GM18951 (cell line): ENCODE measurements around the gene SEPHS1.

Source experiments
- POLR2A ChIP-seq: IDR thresholded peaks from 4 replicates; pipeline ENCODE4 v1.6.1; 2011; ENCODE audit warnings: mild to moderate bottlenecking; ENCODE audit not compliant: insufficient read length, insufficient read depth; ENCODE audit errors: extremely low read depth
- in situ Hi-C: fragments of 300-500 bp; cut with MboI; formaldehyde crosslinking; loops from one replicate; pipeline ENCODE4 v1.12.0; 2022; ENCODE audit warnings: low sequenced_read_pairs, mixed read lengths, inconsistent platforms; ENCODE audit not compliant: unreplicated experiment

The SEPHS1 gene

DNA sequence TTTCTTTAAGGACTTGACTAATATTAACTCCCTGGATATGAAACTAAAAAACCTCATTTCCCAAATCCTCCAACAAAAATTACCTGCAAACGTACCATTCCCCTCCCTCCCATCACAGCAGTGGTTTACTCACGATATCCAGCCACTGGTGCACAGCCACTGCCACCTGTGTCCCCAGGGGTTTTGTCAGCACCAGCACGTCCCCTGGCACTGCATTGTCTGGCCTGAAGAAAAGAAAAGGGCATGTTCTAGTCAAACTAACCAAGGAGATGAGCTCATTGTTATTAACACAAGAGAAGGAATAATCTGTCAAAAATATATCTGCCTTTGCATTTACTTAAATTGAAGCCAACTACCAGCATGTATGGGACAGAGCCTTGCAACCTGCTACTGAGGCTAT lies 18.5 kb downstream of the SEPHS1 start:
- in situ Hi-C loops: no loop called here
- no peak for TF ChIP-seq POLR2A

DNA sequence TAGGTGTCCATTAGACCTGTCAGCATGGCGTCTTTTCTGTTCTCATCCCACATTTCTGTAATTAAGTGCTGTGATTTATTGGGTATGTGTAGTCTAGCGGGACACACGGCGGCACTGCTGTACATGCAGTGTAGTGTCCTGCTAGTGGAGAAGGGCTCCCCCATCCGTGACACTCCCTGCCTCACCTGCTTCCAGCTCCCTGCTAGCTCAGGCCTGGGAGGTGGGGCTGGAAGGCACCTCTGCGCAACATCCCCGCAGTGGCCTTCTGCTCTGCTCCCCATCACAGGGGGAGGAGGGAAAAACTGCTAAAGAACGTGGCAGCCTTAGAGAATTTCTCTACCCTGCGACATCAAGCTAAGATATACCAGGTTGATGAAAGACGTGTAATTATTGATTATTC lies 19.5 kb downstream of the SEPHS1 start:
- no peak for TF ChIP-seq POLR2A
- in situ Hi-C loops: no loop called here

DNA sequence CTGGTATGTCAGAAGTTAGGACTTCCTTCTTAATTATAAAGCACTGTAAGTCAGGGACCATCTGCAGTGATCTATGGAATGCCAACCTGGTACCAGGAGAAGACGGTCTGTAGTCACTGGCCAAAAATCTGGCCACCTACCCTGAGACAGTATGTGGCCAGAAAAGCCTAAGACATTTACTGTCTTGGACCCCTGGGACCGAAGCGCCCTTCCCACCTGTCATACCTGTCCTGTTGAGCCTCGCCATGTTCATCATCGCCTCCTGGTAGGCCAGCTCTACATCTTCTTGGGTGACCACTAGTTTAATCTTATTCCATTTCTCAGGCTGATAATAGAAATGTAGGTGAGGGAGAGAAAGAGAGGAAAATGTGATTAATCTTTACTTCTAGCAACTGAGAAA lies 20.0 kb downstream of the SEPHS1 start:
- in situ Hi-C loops: no loop called here
- no peak for TF ChIP-seq POLR2A

DNA sequence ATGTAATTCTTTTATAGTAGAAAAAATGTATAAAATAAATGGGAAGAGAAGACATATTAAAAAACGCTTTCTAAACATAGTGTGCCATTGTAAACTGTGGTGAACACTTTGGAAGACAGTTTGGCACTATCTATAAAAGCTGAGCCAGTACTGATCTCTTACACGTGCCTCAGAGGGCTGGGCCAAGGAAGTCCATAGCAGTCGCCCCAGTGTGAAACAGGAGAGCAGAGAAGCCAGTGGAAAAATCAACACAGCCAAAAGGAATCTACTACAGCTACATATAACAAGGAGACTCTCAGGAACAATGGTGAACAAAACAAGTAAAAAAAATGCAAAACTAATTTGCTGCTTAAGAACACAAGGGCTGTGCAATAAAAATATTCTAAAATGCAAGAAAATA lies 20.6 kb downstream of the SEPHS1 start:
- in situ Hi-C loops: no loop called here
- TF ChIP-seq POLR2A: no peak

DNA sequence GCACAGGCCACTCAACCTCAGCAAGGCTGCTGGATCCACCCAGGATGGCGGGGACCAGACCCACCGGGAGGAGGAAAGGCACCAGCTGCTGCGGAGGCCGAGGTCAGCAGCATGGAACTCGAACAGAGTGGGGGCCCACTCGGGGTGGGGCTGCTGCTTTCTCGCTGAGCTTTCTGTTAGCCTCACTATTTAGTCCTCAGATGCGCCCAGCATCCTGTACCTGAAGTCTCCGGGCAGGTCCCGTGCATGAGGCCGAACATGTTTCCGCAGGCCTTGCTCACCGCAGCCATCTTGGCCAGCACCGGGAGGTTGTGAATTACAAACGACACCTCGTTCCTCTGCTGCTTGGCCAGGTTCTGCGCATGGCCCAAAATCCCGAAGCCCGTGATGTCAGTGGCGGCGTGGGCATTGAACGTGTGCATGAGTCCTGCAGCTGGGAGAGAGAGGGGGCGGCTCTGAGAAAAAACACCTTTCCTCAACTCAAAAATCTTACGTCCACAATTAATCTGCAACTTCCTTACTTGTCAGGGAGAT lies 25.4 kb downstream of the SEPHS1 start:
- in situ Hi-C loops: no loop called here
- TF ChIP-seq POLR2A: no peak

DNA sequence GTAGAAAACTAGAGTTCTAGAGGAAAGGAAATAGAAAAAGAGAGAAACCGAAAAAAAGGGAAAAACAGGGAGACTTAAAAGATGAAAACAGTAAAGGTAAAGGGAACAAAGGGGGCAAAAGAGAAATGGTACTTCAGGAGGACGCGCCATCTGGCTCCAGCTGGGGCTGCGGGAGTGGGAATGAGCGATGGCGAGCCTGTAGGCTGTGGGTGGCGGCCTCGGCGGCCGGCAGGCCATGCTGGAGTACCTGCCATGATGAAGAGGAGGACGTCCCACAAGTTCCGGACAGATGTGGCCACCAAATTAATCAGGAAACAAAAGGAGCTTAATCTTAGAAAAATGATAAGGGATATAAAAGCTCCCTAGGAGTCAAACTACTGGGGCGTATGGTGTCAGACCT lies 26.5 kb downstream of the SEPHS1 start:
- in situ Hi-C loops: no loop called here
- TF ChIP-seq POLR2A: no peak

DNA sequence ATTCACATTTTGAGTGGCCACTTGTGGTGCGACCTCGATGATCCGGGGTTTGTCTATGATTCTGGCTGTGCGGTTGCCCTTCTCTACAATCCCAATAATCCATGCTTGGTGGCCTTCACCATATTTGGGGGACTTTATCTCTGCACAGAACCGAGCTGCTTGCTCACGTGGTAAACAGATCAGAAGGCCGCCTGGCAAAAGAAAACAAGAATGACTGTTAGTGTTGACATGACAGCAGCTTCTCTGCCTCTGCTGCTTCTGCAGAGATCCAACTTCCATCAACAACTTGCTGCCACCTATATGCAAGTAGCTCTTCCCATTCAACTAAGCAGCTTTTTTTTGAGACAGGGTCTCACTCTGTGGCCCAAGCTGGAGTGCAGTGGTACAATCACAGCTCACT lies 28.9 kb downstream of the SEPHS1 start:
- in situ Hi-C loops: no loop called here
- TF ChIP-seq POLR2A: no peak

DNA sequence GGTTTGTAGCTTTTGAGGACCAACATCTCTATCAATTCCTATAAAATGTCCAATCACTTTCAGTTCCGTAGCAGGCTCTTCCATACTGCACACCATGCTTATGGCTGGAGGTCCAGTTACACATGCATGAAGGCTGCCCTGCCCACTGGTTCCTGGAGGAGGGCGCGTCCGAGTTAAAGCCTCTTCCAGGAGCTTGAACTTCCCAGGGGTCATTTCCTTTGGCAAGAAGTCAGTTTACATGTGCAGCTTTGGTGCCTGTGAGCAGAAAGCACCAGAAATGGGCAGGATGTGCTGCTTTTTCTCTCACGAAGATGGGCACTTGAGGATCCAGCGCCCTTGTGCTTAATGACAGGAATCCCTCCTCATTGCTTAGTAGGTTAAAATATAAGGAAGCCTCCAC lies 30.6 kb downstream of the SEPHS1 start:
- in situ Hi-C loops: no loop called here
- no peak for TF ChIP-seq POLR2A

DNA sequence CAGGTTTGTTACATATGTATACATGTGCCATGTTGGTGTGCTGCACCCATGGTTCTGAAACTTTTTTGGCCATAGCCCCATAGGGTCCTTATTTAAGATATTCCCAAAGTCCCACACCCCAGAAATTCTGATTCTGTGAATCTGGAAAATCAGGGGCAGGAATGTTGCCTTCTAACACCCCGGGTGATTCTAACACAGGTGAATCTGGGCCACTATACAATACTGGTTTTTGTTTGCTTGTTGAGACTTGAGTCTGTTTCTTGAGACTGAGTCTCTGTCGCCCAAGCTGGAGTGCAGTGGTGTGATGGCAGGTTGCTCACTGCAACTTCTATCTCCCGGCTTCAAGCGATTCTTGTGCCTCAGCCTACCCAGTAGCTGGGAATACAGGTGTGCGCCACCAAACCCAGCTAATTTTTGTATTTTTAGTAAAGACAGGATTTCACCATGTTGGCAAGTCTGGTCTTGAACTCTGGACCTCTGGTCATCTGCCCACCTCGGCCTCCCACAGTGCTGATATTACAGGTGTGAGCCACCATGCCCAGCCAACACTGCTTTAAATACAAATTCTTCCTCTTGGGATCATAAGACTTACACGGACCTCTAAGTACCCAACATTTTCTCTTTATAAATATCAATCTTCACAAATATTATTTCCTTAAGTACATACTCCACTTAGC lies 31.3 kb downstream of the SEPHS1 start:
- in situ Hi-C loops: no loop called here
- TF ChIP-seq POLR2A: no peak

DNA sequence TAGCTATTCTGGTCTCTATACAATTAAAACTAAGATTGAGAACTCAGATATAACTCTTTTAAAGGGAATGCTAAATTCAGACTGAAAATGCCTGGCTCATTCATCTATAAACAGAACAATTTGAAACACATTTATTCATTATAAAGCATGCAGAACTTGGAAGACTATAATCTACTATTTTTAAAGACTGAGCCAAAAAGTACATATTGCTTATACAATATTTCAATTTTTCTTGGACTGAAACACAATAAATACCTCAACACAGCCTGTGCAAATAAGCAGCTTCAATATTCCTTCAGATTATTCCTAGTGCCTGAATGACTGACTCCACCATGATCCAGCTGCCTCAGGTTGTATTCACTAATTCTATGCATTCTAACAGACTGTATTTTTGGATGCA lies 32.7 kb downstream of the SEPHS1 start:
- TF ChIP-seq POLR2A: no peak
- in situ Hi-C loops: no loop called here

DNA sequence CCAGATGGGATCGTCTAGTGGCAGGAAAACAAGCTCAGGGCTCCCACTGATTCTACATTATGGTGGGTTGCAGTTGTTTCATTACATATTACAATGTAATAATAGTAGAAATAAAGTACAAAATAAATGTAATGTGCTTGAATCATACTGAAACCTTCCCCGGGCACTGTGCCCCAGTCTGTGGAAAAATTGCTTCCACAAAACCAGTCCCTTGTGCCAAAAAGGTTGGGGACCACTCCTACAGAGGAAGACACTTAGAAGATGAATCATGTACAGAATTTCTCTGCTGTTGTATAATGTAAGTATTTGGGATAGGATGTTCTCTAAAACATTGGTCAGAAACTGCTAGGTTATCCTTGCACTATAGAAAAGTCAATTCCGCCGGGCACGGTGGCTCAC lies 36.9 kb downstream of the SEPHS1 start:
- no peak for TF ChIP-seq POLR2A
- in situ Hi-C loops: no loop called here

DNA sequence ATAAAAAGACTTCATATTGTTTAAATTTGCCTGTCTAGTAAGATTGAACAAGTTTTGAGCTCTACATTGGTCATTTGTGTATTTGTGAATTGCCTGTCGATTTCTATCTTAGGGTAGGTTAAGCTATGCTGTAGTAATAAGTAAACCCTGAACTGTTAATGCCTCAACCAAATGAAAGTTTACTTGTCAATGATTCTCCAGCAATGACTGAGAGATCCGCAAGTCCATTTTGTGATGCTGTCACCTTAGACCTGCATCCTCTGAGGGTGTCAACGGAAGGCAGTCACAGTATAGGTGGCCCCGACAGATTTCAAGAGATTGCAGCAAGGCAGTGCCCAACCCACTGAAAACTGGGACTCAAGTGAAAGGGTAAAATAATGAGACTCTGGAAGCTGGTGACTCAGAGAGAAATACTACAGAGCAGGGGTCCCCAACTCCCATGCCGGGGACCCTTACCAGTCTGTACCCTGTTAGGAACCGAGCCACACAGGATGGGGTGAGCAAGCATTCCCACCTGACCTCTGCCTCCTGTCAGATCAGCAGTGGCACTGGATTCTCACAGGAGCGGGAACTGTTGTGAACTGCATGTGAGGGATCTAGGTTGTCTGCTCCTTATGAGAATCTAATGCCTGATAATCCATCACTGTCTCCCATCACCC lies 37.4 kb downstream of the SEPHS1 start:
- no peak for TF ChIP-seq POLR2A
- in situ Hi-C loops: no loop called here

DNA sequence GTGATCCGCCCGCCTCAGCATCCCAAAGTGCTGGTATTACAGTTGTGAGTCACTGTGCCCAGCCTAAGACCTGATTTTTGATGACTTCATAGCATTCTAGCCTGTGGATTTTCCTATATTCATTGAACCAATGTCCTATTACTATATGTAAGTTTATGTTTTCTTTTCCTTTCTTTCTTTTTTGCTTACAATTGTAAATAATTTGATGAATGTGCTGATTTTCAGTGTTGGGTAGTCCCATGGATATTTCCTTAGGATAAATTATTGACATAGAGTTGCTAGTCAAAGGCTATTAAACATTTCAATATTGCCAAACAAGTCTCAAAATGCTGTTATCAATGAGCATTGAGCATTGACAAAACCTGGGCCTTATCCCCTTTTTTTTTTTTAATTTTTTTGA lies 38.3 kb downstream of the SEPHS1 start:
- no peak for TF ChIP-seq POLR2A
- in situ Hi-C loops: no loop called here

DNA sequence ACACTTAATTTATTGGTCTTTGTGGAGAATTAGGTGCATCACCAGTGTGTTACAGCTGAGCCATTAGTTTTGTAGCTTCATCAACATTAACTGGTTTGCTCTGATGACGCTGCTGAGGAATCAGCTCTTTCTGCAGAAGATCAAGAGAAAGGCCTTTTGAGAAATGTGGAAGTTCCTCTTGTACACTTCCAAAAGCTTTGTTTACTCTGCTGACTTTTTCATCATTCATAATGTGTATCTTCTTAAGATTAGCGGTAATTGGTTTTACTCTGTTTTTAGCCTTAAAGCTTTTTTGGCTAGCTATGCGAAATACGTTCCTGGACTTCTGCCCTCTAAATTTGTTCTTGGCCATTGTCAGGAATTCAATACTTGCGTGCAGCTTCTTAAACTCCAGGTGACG lies 40.0 kb downstream of the SEPHS1 start:
- TF ChIP-seq POLR2A: no peak

More for the DNA sequence above, 40.0 kb downstream of the SEPHS1 start:
- in situ Hi-C loops: no loop called here
